Measurements from ENCODE around the gene SGSH. TPM values are rescaled to one million over a fixed set of nuclear protein-coding genes. Genes with fewer than 3 reads are reported as not detected.

SGSH gene
- total RNA-seq, 1 experiment from 2014 or later: 19.8 TPM

DNA sequence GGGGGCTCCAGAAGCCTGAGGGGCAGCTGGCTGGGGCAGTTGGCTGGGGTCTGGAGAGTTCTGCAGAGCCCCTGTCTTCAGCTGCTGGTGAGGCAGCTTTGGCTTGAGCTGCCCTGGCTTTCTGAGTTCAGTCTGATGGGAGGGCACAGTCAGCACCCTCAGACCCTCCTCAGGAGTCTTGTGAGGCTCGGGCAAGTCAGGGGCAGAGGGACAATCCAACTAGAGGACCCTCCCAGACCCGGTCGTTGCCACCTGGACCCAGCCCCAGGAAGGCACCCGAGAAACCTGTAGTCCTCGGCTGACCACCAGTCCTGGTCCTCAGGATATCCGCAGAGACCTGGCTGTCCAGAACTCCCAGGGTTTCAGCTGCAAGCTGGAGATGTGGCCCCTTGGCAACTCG is 48.5 kb downstream of the SGSH start:
- Histone ChIP-seq H4K20me1 (ENCODE audit: control insufficient read depth, insufficient read depth, insufficient read length) (no peaks in the 10 kb centered on the region), H3K18ac (ENCODE audit: insufficient read length, low read depth, low read length) (no peak overlapping the region), H3K4me1 (ENCODE audit: insufficient read depth, low read length) (no peaks in the 10 kb centered on the region), H3K79me1 (ENCODE audit: insufficient read depth, low read depth, low read length, poor library complexity, severe bottlenecking) (no peaks in the 10 kb centered on the region), H3K9ac (ENCODE audit: extremely low read depth, insufficient read length, low read length) (no peak overlapping the region), H2BK5ac (ENCODE audit: insufficient read length, low read length) (no peak overlapping the region), H3K4ac (ENCODE audit: low read depth, low read length) (no peak overlapping the region), H3K79me2 (ENCODE audit: insufficient read depth, low read length) (no peaks in the 10 kb centered on the region), H2BK20ac (ENCODE audit: low read depth, low read length, poor library complexity, severe bottlenecking) (no peak overlapping the region), H3T11ph (ENCODE audit: low read length) (no peak overlapping the region), H2BK15ac (ENCODE audit: low read depth, low read length) (no peak overlapping the region), H2AFZ (ENCODE audit: low read length) (no peak overlapping the region), H3K27ac (ENCODE audit: insufficient read length, low read depth, low read length) (no peak overlapping the region), H3K27me3 (ENCODE audit: insufficient read depth, low read length) (no peaks in the 10 kb centered on the region), H2BK120ac (ENCODE audit: low read depth, low read length, poor library complexity, severe bottlenecking) (no peak overlapping the region), H2AK5ac (ENCODE audit: insufficient read length, low read length) (no peak overlapping the region), H3K56ac (ENCODE audit: insufficient read length, low read depth, low read length) (no peak overlapping the region), H3K4me2 (ENCODE audit: insufficient read depth, insufficient read length, low read length) (no peak overlapping the region), H4K8ac (replicated peaks; ENCODE audit: insufficient read length, low read depth, low read length) (no peak overlapping the region), H4K91ac (ENCODE audit: insufficient read length, low read depth, low read length) (no peak overlapping the region), H3K9me3 (ENCODE audit: control insufficient read depth, low read depth, low read length) (no peaks in the 10 kb centered on the region), H3K23ac (ENCODE audit: insufficient read length, low read depth, low read length) (no peak overlapping the region), H2BK12ac (ENCODE audit: insufficient read length, low read depth, low read length) (no peak overlapping the region), H3K14ac (ENCODE audit: insufficient read depth, low read length) (no peak overlapping the region), H4K5ac (ENCODE audit: insufficient read length, low read depth, low read length) (no peak overlapping the region), H3K23me2 (ENCODE audit: insufficient read length, low read depth, low read length, poor library complexity, severe bottlenecking) (no peaks in the 10 kb centered on the region)
- TF ChIP-seq, protein P1, sequence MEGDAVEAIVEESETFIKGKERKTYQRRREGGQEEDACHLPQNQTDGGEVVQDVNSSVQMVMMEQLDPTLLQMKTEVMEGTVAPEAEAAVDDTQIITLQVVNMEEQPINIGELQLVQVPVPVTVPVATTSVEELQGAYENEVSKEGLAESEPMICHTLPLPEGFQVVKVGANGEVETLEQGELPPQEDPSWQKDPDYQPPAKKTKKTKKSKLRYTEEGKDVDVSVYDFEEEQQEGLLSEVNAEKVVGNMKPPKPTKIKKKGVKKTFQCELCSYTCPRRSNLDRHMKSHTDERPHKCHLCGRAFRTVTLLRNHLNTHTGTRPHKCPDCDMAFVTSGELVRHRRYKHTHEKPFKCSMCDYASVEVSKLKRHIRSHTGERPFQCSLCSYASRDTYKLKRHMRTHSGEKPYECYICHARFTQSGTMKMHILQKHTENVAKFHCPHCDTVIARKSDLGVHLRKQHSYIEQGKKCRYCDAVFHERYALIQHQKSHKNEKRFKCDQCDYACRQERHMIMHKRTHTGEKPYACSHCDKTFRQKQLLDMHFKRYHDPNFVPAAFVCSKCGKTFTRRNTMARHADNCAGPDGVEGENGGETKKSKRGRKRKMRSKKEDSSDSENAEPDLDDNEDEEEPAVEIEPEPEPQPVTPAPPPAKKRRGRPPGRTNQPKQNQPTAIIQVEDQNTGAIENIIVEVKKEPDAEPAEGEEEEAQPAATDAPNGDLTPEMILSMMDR (conservative IDR thresholded peaks at IDR 0.05): no peak
- no CpG with 5 or more reads among the region's 7 CpGs for WGBS (ENCODE audit: extremely low coverage, insufficient read length, low lambda C conversion rate)
- peak; percentile 25 for DNase-seq
- H3K9me3 Mint-ChIP-seq: no peaks in the 10 kb centered on the region; a peak in 1 of 5 replicates
- peaks cover 26% of the 10 kb centered on the region for H3K27me3 Mint-ChIP-seq (ENCODE audit: low read depth)
- H3K27ac Mint-ChIP-seq: no peak overlapping the region
- H3K4me1 Mint-ChIP-seq: peaks cover 11 to 25% of the 10 kb centered on the region in 2 experiments
- H3K36me3 Mint-ChIP-seq (ENCODE audit: insufficient read depth in 1 of 3, low read depth in 3 of 3): no peaks in the 10 kb centered on the region; a peak in 1 of 7 replicates
- no peak overlapping the region for H3K4me3 Mint-ChIP-seq
